IMR-90 (cell line): ENCODE data around the gene MCFD2. TPM values are rescaled to one million over a fixed set of nuclear protein-coding genes. Genes with fewer than 3 reads are reported as not detected.

Experiments
- ATAC-seq: fragments of 200-7000 bp; cut with Tn5 transposase; 2 replicates; pipeline ENCODE4 v1.9.1; 2020; ENCODE audit warnings: low read depth, mild to moderate bottlenecking, moderate library complexity
- BruUV-seq: library from RNA; stranded (reverse); fragments of 400-500 nt; replicated peaks from 2 replicates; lab custom pipeline; 2021; lab: Mats Ljungman, UMichigan
- CTCF ChIA-PET: fragments of 300-600 bp; formaldehyde crosslinking; extraction: SDS; loops from one replicate; lab custom pipeline; 2021; ENCODE audit warnings: antibody characterized with exemption; lab: Yijun Ruan, JAX
- POLR2A ChIA-PET: fragments of 300-600 bp; sonication (Branson Sonifier 250); formaldehyde crosslinking; loops from one replicate; lab custom pipeline; 2022; ENCODE audit warnings: antibody characterized with exemption; ENCODE audit not compliant: unreplicated experiment; lab: Charles Lee
- DNase-seq: peaks from one replicate; pipeline ENCODE4 v3.0.0; 2013
- H2AFZ ChIP-seq: replicated peaks from 2 replicates; pipeline ENCODE3; 2013; ENCODE audit warnings: low read length, mild to moderate bottlenecking; ENCODE audit not compliant: poor library complexity
- H2AK5ac ChIP-seq: 2 replicates; pipeline ENCODE4 v1.6.1; 2013; ENCODE audit warnings: low read depth, low read length, inconsistent platforms
- H2AK9ac ChIP-seq: replicated peaks from 2 replicates; pipeline ENCODE3; 2013; ENCODE audit warnings: mild to moderate bottlenecking, low read depth, low read length, moderate library complexity; ENCODE audit not compliant: poor library complexity
- H2BK120ac ChIP-seq: 2 replicates; pipeline ENCODE4 v1.6.1; 2013; ENCODE audit warnings: low read depth, low read length, inconsistent platforms
- H2BK15ac ChIP-seq: 3 replicates; pipeline ENCODE4 v1.6.1; 2013; ENCODE audit warnings: low read depth, low read length, inconsistent platforms
- H2BK20ac ChIP-seq: 2 replicates; pipeline ENCODE4 v1.6.1; 2013; ENCODE audit warnings: low read depth, mild to moderate bottlenecking, inconsistent platforms, low read length, moderate library complexity
- H2BK5ac ChIP-seq: 2 replicates; pipeline ENCODE4 v1.6.1; 2013; ENCODE audit warnings: mild to moderate bottlenecking, low read depth, low read length, inconsistent platforms; ENCODE audit not compliant: poor library complexity, severe bottlenecking
- H3K14ac ChIP-seq: replicated peaks from 2 replicates; pipeline ENCODE4 v1.6.1; 2013; ENCODE audit warnings: low read depth, low read length, inconsistent platforms
- H3K18ac ChIP-seq: 2 replicates; pipeline ENCODE4 v1.6.1; 2013; ENCODE audit warnings: low read depth, low read length, control low read depth
- H3K23ac ChIP-seq: 2 replicates; pipeline ENCODE4 v1.6.1; 2013; ENCODE audit warnings: low read depth, low read length, inconsistent platforms
- H3K27ac ChIP-seq: 2 replicates; pipeline ENCODE4 v1.5.1; 2013; ENCODE audit warnings: mild to moderate bottlenecking, control low read depth, low read length; ENCODE audit not compliant: insufficient read depth
- H3K27me3 ChIP-seq: 2 replicates; pipeline ENCODE4 v1.6.1; 2013; ENCODE audit warnings: low read length; ENCODE audit not compliant: control insufficient read depth, insufficient read depth
- H3K36me3 ChIP-seq: 2 replicates; pipeline ENCODE4 v1.6.1; 2013; ENCODE audit warnings: low read length, mixed read lengths; ENCODE audit not compliant: control insufficient read depth, insufficient read depth
- H3K4ac ChIP-seq: 2 replicates; pipeline ENCODE4 v1.6.1; 2013; ENCODE audit warnings: low read depth, low read length, inconsistent platforms
- H3K4me1 ChIP-seq: 2 replicates; pipeline ENCODE4 v1.6.1; 2013; ENCODE audit warnings: low read length, mixed read lengths; ENCODE audit not compliant: control insufficient read depth, insufficient read depth
- H3K4me2 ChIP-seq: 2 replicates; pipeline ENCODE4 v1.6.1; 2013; ENCODE audit warnings: low read depth, mild to moderate bottlenecking, control low read depth, low read length, moderate library complexity
- H3K4me3 ChIP-seq: 2 replicates; pipeline ENCODE4 v1.5.1; 2013; ENCODE audit warnings: low read depth, mild to moderate bottlenecking, control low read depth, low read length, moderate library complexity; ENCODE audit not compliant: insufficient read depth
- H3K56ac ChIP-seq: 2 replicates; pipeline ENCODE4 v1.6.1; 2013; ENCODE audit warnings: low read length, inconsistent platforms; ENCODE audit not compliant: insufficient read depth; ENCODE audit errors: extremely low read depth
- H3K79me1 ChIP-seq, 2 experiments: 2 replicates each; pipeline ENCODE4 v1.6.1; 2013; ENCODE audit warnings: low read length in 2 of 2, inconsistent platforms in 1 of 2, low read depth in 1 of 2
- H3K9ac ChIP-seq: 2 replicates; pipeline ENCODE4 v1.6.1; 2013; ENCODE audit warnings: low read depth, low read length, control low read depth
- H3K9me1 ChIP-seq: 2 replicates; pipeline ENCODE4 v1.6.1; 2013; ENCODE audit warnings: low read length, inconsistent platforms; ENCODE audit not compliant: insufficient read depth
- H3K9me3 ChIP-seq: 2 replicates; pipeline ENCODE4 v1.6.1; 2013; ENCODE audit warnings: low read length; ENCODE audit not compliant: control insufficient read depth, insufficient read depth
- H4K20me1 ChIP-seq: 2 replicates; pipeline ENCODE4 v1.6.1; 2013; ENCODE audit warnings: low read length, inconsistent platforms; ENCODE audit not compliant: insufficient read depth
- H4K5ac ChIP-seq: 2 replicates; pipeline ENCODE4 v1.6.1; 2013; ENCODE audit warnings: mild to moderate bottlenecking, low read depth, low read length, control low read depth
- H4K8ac ChIP-seq, 2 experiments: 2 replicates each; pipeline ENCODE4 v1.6.1; 2013; ENCODE audit warnings: low read depth in 2 of 2, low read length in 2 of 2, control low read depth in 1 of 2, inconsistent platforms in 1 of 2
- H4K91ac ChIP-seq: 2 replicates; pipeline ENCODE4 v1.6.1; 2013; ENCODE audit warnings: low read depth, low read length, inconsistent platforms; ENCODE audit not compliant: insufficient read depth
- BHLHE40 ChIP-seq: fragments of 150-350 bp; IDR thresholded peaks from 2 replicates; pipeline ENCODE4 v1.6.1; 2016; ENCODE audit warnings: mild to moderate bottlenecking, low read depth, low read length
- CHD1 ChIP-seq: IDR thresholded peaks from 2 replicates; pipeline ENCODE4 v1.6.1; 2012; ENCODE audit warnings: low read depth, low read length, improper control_type of control experiment
- CTCF ChIP-seq: conservative IDR thresholded peaks from 2 replicates; pipeline ENCODE4 v1.5.1; 2012; ENCODE audit warnings: mild to moderate bottlenecking, low read depth, low read length, improper control_type of control experiment
- FOS ChIP-seq: fragments of 150-350 bp; IDR thresholded peaks from 2 replicates; pipeline ENCODE4 v1.6.1; 2016; ENCODE audit warnings: low read depth, low read length
- MAFK ChIP-seq: IDR thresholded peaks from 2 replicates; pipeline ENCODE4 v1.6.1; 2012; ENCODE audit warnings: low read depth, low read length, improper control_type of control experiment
- MAZ ChIP-seq: IDR thresholded peaks from 2 replicates; pipeline ENCODE4 v1.6.1; 2012; ENCODE audit warnings: low read depth, mild to moderate bottlenecking, low read length, improper control_type of control experiment, moderate library complexity, borderline replicate concordance
- POLR2A ChIP-seq: IDR thresholded peaks from 2 replicates; pipeline ENCODE4 v1.6.1; 2012; ENCODE audit warnings: mild to moderate bottlenecking, low read depth, low read length
- RAD21 ChIP-seq: IDR thresholded peaks from 2 replicates; pipeline ENCODE4 v1.6.1; 2012; ENCODE audit warnings: low read length, improper control_type of control experiment
- RCOR1 ChIP-seq: IDR thresholded peaks from 2 replicates; pipeline ENCODE4 v1.6.1; 2012; ENCODE audit warnings: mild to moderate bottlenecking, low read length, improper control_type of control experiment; ENCODE audit not compliant: insufficient replicate concordance
- RFX5 ChIP-seq: IDR thresholded peaks from 2 replicates; pipeline ENCODE4 v1.8.0; 2012; ENCODE audit warnings: low read depth, mild to moderate bottlenecking, low read length, moderate library complexity
- SMC3 ChIP-seq: fragments of 150-350 bp; IDR thresholded peaks from 2 replicates; pipeline ENCODE4 v1.6.1; 2016; ENCODE audit warnings: low read depth, mild to moderate bottlenecking, antibody characterized with exemption, low read length, moderate library complexity
- USF2 ChIP-seq: fragments of 150-350 bp; IDR thresholded peaks from 2 replicates; pipeline ENCODE4 v1.6.1; 2017; ENCODE audit warnings: mild to moderate bottlenecking, antibody characterized with exemption, low read length, low read depth
- WGBS, 2 experiments: methylation state at CpG; one replicate each; pipeline versions ENCODE4 v1.1.5 to v1.1.7; 2013; ENCODE audit warnings: missing lambda C conversion rate in 2 of 2; ENCODE audit not compliant: insufficient read length in 1 of 2; ENCODE audit errors: extremely low coverage in 2 of 2; 5-methylcytosine and 5-hydroxymethylcytosine counted together
- dilution Hi-C: fragments of 300-500 bp; cut with HindIII; formaldehyde crosslinking; loops from one replicate; pipeline ENCODE4 v1.14.3; 2018; ENCODE audit warnings: low sequenced_read_pairs; ENCODE audit not compliant: unreplicated experiment
- in situ Hi-C: fragments of 300-500 bp; cut with MboI; formaldehyde crosslinking; loops from 3 replicates; pipeline ENCODE4 v1.14.3; 2019; ENCODE audit warnings: low sequenced_read_pairs, inconsistent platforms, mixed read lengths
- intact Hi-C: fragments of 100-400 bp; cut with micrococcal nuclease; formaldehyde crosslinking; loops from 2 replicates; pipeline ENCODE4 v1.10.0; 2022
- polyA plus RNA-seq, 3 experiments: library from polyadenylated mRNA; depleted of rRNA; stranded (reverse); fragments of >200 nt; gene quantifications; 2 replicates each; pipeline ENCODE4 v1.2.3, GENCODE V29; 2012; ENCODE audit warnings: low replicate concordance in 1 of 3
- total RNA-seq: library from RNA; depleted of rRNA; stranded (reverse); fragments of >200 nt; gene quantifications from 2 replicates; pipeline ENCODE4 v1.2.3, GENCODE V29; 2012
- TF ChIP-seq, protein P1 (sequence below): fragments of 150-350 bp; IDR thresholded peaks from 2 replicates; pipeline ENCODE4 v1.6.1; 2016; ENCODE audit warnings: low read depth, mild to moderate bottlenecking, low read length, moderate library complexity, borderline replicate concordance

MCFD2 gene
- total and polyA plus RNA-seq, 2 of the 4 experiments (the other 2 are of a cell fraction) = 145 to 177 TPM

- H3K9me1 ChIP-seq = peaks cover 4% of the 10 kb centered on the region; the same call in 1 of the 2 replicates
- H2AK5ac ChIP-seq = no peak overlapping the region
- peaks cover 7 to 12% of the 10 kb centered on the region in 2 experiments; a peak in 3 of 4 replicates for H3K79me1 ChIP-seq
- H4K8ac ChIP-seq = no peak overlapping the region
- H3K36me3 ChIP-seq = peaks cover 17% of the 10 kb centered on the region
- no peak overlapping the region for H2BK120ac ChIP-seq
- ChIA-PET CTCF (no interaction called here), POLR2A (no interaction called here)
- no peak overlapping the region for H3K56ac ChIP-seq
- H3K4me1 ChIP-seq = no peaks in the 10 kb centered on the region
- H2BK20ac ChIP-seq = no peak overlapping the region
- no peak overlapping the region for H3K9ac ChIP-seq
- H3K14ac ChIP-seq = no peak overlapping the region
- no peak overlapping the region for H3K23ac ChIP-seq
- peaks cover 6% of the 10 kb centered on the region; the same call in 1 of the 2 replicates for H4K20me1 ChIP-seq
- H3K4me3 ChIP-seq = no peak overlapping the region
- H2AK9ac ChIP-seq = no peak overlapping the region
- BruUV-seq = no TSS peak
- no peak overlapping the region for H3K27ac ChIP-seq
- no peak for TF ChIP-seq POLR2A
- no peak for TF ChIP-seq USF2
- no peak for TF ChIP-seq FOS
- TF ChIP-seq CHD1 = no peak
- no peak for TF ChIP-seq CTCF
- TF ChIP-seq RFX5 = no peak
- TF ChIP-seq SMC3 = no peak
- TF ChIP-seq RAD21 = no peak
- no peak for TF ChIP-seq MAZ
- TF ChIP-seq, protein P1, sequence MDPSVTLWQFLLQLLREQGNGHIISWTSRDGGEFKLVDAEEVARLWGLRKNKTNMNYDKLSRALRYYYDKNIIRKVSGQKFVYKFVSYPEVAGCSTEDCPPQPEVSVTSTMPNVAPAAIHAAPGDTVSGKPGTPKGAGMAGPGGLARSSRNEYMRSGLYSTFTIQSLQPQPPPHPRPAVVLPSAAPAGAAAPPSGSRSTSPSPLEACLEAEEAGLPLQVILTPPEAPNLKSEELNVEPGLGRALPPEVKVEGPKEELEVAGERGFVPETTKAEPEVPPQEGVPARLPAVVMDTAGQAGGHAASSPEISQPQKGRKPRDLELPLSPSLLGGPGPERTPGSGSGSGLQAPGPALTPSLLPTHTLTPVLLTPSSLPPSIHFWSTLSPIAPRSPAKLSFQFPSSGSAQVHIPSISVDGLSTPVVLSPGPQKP = no peak
- no peak for TF ChIP-seq MAFK
- no peak for TF ChIP-seq RCOR1
- TF ChIP-seq BHLHE40 = no peak
- H3K9me3 ChIP-seq = no peaks in the 10 kb centered on the region
- H4K91ac ChIP-seq = no peak overlapping the region
- H3K18ac ChIP-seq = no peak overlapping the region
- no peaks in the 10 kb centered on the region for H3K27me3 ChIP-seq
- no peak overlapping the region for H4K5ac ChIP-seq
- dilution Hi-C loops (no loop called here), in situ Hi-C loops (no loop called here), intact Hi-C loops (no loop called here)
- H2BK15ac ChIP-seq = no peak overlapping the region
- no peak for ATAC-seq
- H3K4me2 ChIP-seq = no peak overlapping the region
- H2AFZ ChIP-seq = no peak overlapping the region
- DNase-seq = no peak
- no CpG with 5 or more reads among the region's 2 CpGs for WGBS, 2 experiments
- no peak overlapping the region for H2BK5ac ChIP-seq
- H3K4ac ChIP-seq = no peak overlapping the region
These were observed 14.0 kb downstream of the MCFD2 start for GRCh38 chr2:46901611-46902010.
